PFSK-1 (cell line): Measurements from ENCODE around the gene FNDC10.
A peak's percentile ranks its signal among the peaks of the same experiment; 100 is the strongest.

Source experiments
- FOXP2 ChIP-seq: optimal IDR thresholded peaks from 2 replicates; pipeline ENCODE3; 2011; ENCODE audit warnings: borderline replicate concordance, control low read depth, inconsistent platforms; ENCODE audit not compliant: insufficient read depth; ENCODE audit errors: extremely low read length, extremely low read depth
- POLR2AphosphoS5 ChIP-seq: IDR thresholded peaks from 2 replicates; pipeline ENCODE4 v1.6.1; 2012; ENCODE audit warnings: low read depth, mild to moderate bottlenecking, control low read depth, low read length, moderate library complexity
- SIN3A ChIP-seq: IDR thresholded peaks from 2 replicates; pipeline ENCODE4 v1.6.1; 2012; ENCODE audit warnings: mild to moderate bottlenecking, low read length, moderate library complexity, borderline replicate concordance; ENCODE audit not compliant: insufficient read depth
- TAF1 ChIP-seq: IDR thresholded peaks from 2 replicates; pipeline ENCODE4 v1.6.1; 2012; ENCODE audit warnings: low read length, control low read depth, borderline replicate concordance; ENCODE audit not compliant: insufficient read depth
- TF ChIP-seq, protein P1 (sequence below), 2 experiments: IDR thresholded peaks; 2 replicates each; pipeline versions ENCODE4 v1.6.1 to v1.8.0; 2011 to 2012; ENCODE audit warnings: low read depth in 2 of 2, low read length in 2 of 2, control low read depth in 1 of 2, inconsistent platforms in 1 of 2, mild to moderate bottlenecking in 1 of 2, moderate library complexity in 1 of 2; ENCODE audit not compliant: insufficient read depth in 1 of 2

FNDC10 gene

DNA sequence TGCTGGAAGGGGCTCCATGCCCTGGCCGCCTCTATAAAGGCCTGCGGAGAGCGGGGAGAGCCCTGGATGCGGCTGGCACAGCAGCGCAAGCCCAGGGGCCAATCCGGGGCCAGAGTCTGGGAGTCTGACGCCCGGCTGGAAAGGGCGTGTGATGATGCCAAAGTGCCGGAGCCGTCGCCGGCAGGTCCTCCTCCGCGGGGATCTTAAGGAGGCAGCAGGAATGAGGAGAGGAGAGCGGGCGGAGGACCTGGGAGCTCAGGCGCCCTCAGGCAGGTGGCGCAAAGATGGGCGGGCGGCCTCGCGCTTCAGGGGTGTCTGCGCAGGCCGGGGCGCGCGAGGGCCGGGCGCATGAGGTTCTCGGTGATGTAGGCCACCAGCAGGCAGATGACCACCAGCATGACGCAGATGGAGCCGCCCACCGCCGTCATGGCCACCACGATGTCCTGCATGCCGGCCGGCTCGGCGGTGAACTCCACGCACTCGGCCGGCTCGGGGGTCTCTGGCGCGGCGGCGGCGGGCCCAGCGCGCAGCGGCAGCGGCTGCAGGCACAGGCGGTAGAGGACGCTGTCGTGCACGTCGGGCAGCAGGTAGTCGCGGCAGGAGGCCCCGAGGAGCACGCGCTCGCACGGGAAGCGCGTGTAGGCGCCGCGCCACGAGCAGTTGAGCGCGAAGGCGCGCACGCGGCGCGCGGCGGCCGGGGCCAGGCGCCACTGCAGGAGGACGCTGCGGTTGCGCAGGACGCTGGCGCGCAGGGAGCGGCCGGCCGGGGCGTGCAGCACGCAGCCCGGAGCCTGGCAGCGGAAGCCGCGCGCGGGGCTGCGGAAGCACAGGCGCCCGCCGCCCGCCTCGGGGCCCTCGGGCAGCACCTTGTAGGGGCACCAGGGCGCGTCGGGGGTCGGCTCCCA, 653 bp downstream of the FNDC10 start:
- TF ChIP-seq TAF1 (no peak), FOXP2 (peak; percentile 37)

DNA sequence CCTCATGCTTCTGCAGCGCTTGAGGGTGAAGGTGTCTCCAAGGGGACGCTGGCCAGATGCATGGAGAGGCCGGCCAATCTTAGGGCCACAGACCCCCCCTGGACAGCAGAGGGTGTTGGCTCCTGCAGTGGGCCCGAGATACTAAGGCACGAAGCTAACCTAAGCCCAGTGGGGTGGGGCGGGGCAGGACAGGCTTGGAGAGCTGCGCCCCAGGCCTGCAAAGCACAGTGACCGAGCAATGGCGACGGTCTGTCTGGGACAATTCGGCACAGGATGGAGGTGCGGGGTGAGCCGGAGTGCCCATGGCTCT, 1.3 kb downstream of the FNDC10 start:
- no peak for TF ChIP-seq SIN3A
- TF ChIP-seq POLR2AphosphoS5, result no peak
- TF ChIP-seq, protein P1, sequence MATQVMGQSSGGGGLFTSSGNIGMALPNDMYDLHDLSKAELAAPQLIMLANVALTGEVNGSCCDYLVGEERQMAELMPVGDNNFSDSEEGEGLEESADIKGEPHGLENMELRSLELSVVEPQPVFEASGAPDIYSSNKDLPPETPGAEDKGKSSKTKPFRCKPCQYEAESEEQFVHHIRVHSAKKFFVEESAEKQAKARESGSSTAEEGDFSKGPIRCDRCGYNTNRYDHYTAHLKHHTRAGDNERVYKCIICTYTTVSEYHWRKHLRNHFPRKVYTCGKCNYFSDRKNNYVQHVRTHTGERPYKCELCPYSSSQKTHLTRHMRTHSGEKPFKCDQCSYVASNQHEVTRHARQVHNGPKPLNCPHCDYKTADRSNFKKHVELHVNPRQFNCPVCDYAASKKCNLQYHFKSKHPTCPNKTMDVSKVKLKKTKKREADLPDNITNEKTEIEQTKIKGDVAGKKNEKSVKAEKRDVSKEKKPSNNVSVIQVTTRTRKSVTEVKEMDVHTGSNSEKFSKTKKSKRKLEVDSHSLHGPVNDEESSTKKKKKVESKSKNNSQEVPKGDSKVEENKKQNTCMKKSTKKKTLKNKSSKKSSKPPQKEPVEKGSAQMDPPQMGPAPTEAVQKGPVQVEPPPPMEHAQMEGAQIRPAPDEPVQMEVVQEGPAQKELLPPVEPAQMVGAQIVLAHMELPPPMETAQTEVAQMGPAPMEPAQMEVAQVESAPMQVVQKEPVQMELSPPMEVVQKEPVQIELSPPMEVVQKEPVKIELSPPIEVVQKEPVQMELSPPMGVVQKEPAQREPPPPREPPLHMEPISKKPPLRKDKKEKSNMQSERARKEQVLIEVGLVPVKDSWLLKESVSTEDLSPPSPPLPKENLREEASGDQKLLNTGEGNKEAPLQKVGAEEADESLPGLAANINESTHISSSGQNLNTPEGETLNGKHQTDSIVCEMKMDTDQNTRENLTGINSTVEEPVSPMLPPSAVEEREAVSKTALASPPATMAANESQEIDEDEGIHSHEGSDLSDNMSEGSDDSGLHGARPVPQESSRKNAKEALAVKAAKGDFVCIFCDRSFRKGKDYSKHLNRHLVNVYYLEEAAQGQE (IDR thresholded peaks at IDR 0.05; ENCODE audit: insufficient read depth in 1 of 2, low read depth in 2 of 2, low read length in 2 of 2), result no peak
- no peak for TF ChIP-seq FOXP2
- TF ChIP-seq TAF1, result no peak

DNA sequence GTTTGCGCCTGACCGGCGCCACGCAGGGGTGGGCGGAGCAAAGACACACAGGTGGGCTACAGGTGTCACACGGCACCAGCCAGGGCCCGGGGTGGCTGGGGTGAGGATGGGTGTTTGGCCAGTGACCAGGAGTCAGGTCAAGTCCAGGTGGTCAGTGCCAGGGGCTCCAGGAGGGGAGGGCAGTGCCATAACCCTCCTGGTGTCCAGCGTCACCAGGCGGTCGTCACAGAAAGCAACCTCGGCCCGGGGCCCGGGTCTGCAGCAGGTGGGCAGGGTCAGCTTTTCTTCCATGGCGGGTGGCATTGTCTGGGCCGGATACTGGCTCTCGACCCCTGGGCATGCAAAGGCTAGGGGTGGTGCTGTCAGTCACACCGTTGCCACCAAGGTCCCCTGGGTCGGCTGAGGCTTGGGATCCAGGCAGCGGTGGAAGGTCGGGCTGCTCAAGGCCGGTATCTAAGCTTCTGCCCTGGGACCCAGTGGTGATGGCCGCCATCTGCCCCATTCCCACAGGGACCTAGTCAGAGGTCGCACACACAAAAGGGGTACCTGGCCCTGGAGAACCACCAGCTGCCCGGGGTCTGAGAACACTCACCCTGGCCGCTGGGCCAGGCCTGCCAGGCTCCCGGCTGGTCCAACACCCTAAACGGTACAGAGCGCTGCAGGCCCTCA, 1.8 kb downstream of the FNDC10 start:
- TF ChIP-seq SIN3A (no peak), POLR2AphosphoS5 (no peak), FOXP2 (no peak), TAF1 (no peak)
- TF ChIP-seq, protein P1 (IDR thresholded peaks at IDR 0.05; ENCODE audit: insufficient read depth in 1 of 2, low read depth in 2 of 2, low read length in 2 of 2), result no peak

DNA sequence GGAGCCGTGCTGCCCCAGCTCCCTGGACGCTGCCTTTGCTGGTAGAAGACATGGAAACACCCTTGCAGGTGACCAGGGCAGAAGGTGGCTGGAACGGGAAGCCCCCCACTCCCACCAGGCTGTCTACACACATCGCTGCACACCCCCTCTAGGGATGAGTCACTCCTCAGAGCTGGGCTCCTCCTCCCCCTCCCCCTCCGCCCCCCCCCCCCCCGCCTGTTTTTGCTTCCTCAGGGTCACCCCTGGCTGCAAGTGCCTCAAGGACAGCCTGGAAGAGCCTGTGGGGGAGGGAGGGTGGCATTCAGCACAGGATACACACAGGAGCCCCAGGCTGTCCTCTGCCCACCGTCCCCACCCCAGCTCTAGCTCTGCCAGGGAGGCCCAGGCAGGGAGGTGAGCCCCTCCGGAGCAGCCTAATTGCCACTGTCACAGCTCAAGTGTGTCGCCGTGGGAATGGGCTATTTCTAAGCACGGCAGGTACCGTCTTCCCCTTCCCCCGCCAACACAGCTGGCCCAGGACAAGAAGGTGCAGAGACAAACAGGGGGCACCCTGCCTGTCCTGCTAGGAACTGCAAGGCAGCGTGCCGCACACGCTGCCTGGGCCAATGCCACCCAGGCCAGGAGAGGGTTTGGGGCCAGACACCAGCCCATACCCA, 2.5 kb downstream of the FNDC10 start:
- no peak for TF ChIP-seq TAF1
- no peak for TF ChIP-seq FOXP2
- TF ChIP-seq, protein P1 (IDR thresholded peaks at IDR 0.05; ENCODE audit: insufficient read depth in 1 of 2, low read depth in 2 of 2, low read length in 2 of 2), result no peak
- TF ChIP-seq SIN3A, result no peak
- no peak for TF ChIP-seq POLR2AphosphoS5

DNA sequence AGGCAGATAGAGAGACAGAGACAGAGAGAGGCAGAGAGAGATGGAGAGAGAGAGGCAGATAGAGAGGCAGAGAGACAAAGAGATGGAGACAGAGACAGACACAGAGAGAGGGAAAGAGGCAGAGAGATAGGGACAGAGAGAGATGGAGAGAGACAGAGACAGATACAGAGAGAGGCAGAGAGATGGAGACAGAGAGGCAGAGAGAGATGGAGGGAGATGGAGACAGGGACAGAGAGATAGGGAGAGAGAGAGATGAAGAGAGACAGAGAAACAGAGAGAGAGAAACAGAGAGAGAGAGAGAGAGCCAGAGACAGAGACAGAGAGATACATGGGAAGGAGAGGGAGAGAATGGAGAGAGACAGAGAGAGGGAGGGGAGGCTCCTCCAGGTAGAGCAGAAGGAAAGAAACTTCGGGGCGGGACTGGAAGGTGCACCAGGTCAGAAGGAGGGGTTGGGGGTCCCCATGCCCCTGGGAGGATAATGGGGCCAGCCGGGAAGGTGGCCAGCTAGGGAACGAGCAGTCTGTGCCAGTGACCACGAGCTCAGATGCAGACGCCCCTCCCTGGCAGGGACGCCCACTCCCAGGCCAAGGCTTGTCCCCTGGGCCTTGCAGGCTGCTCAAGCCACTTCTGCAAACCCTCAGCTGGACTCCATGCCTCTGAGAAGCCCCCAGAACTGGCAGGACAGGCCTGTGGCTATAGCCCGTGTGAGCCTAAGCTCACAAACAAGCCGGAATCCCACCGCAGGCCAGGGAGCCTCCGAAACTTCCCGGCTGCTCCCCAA, 3.3 kb downstream of the FNDC10 start:
- TF ChIP-seq, protein P1 (IDR thresholded peaks at IDR 0.05; ENCODE audit: insufficient read depth in 1 of 2, low read depth in 2 of 2, low read length in 2 of 2), result no peak
- TF ChIP-seq TAF1 (no peak), FOXP2 (no peak), SIN3A (no peak)
